Measurements from ENCODE around the gene SCFD1.

SCFD1 gene

DNA sequence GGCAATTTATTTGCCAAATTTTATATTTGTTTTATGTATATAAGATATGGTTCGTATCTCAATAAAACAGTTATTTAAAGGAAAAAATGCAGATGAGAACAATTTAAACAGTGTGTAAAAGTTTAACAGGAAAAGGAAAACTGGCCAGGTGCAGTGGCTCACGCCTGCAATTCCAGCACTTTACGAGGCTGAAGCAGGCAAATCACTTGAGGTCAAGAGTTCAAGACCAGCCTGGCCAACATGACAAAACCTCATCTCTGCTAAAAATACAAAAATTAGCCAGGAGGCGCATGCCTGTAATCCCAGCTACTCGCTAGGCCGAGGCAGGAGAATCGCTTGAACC lies 40.9 kb upstream of the SCFD1 start:
- no peaks in the 10 kb centered on the region for H3K27me3 ChIP-seq (ENCODE audit: control insufficient read depth, low read length)
- H3K9me2 ChIP-seq (replicated peaks; ENCODE audit: control insufficient read depth, low read length): no peaks in the 10 kb centered on the region
- peaks cover 4% of the 10 kb centered on the region; the same call in 1 of the 2 replicates for H3K9me3 ChIP-seq (ENCODE audit: control insufficient read depth, insufficient read depth, low read length)
- H3K27ac ChIP-seq (ENCODE audit: low read depth, low read length): no peak overlapping the region
- TF ChIP-seq EZH2phosphoT487 (IDR thresholded peaks at IDR 0.05; ENCODE audit: borderline replicate concordance, low read length): no peak
- TF ChIP-seq, protein P1, sequence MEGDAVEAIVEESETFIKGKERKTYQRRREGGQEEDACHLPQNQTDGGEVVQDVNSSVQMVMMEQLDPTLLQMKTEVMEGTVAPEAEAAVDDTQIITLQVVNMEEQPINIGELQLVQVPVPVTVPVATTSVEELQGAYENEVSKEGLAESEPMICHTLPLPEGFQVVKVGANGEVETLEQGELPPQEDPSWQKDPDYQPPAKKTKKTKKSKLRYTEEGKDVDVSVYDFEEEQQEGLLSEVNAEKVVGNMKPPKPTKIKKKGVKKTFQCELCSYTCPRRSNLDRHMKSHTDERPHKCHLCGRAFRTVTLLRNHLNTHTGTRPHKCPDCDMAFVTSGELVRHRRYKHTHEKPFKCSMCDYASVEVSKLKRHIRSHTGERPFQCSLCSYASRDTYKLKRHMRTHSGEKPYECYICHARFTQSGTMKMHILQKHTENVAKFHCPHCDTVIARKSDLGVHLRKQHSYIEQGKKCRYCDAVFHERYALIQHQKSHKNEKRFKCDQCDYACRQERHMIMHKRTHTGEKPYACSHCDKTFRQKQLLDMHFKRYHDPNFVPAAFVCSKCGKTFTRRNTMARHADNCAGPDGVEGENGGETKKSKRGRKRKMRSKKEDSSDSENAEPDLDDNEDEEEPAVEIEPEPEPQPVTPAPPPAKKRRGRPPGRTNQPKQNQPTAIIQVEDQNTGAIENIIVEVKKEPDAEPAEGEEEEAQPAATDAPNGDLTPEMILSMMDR (IDR thresholded peaks at IDR 0.05; ENCODE audit: low read depth, low read length, poor library complexity, severe bottlenecking): no peak
- peaks cover 78% of the 10 kb centered on the region for H3K36me3 ChIP-seq (ENCODE audit: control insufficient read depth, low read length)
- no peaks in the 10 kb centered on the region for H3K4me1 ChIP-seq (ENCODE audit: control insufficient read depth, low read length)
- H3K4me2 ChIP-seq (ENCODE audit: low read length): no peak overlapping the region
- H3K79me2 ChIP-seq (ENCODE audit: control insufficient read depth, low read length): peaks cover 100% of the 10 kb centered on the region
- H3F3A ChIP-seq (ENCODE audit: control insufficient read depth, insufficient read depth): no peaks in the 10 kb centered on the region
- H4K20me1 ChIP-seq (ENCODE audit: control insufficient read depth, insufficient read depth, low read depth, low read length): peaks cover 4% of the 10 kb centered on the region; the same call in 1 of the 2 replicates
- H3K4me3 ChIP-seq (ENCODE audit: low read length): no peak overlapping the region

DNA sequence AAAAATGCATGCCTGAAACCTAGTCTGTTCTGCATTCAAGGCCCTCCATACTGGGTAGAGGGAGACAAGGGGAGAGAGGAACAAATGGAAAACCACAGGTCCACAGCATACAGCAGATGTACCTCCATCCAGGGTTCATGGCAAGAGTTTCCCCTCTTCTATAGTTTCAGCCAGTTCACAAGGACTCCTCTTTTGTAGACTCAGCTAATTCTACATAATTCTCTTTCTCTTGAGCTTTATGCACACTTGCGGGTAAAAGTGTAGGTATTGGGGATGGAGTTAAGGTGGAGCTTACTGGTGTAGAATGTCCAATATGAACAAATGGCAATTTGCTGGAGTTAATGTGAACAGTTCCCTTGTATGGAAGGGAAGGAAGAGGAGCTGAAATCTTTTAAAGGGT lies 39.7 kb upstream of the SCFD1 start:
- H3K4me2 ChIP-seq (ENCODE audit: low read length): no peak overlapping the region
- no peak for TF ChIP-seq EZH2phosphoT487 (IDR thresholded peaks at IDR 0.05; ENCODE audit: borderline replicate concordance, low read length)
- TF ChIP-seq, protein P1 (IDR thresholded peaks at IDR 0.05; ENCODE audit: low read depth, low read length, poor library complexity, severe bottlenecking): no peak
- H3F3A ChIP-seq (ENCODE audit: control insufficient read depth, insufficient read depth): no peaks in the 10 kb centered on the region
- peaks cover 97% of the 10 kb centered on the region for H3K79me2 ChIP-seq (ENCODE audit: control insufficient read depth, low read length)
- H3K4me1 ChIP-seq (ENCODE audit: control insufficient read depth, low read length): no peaks in the 10 kb centered on the region
- H3K36me3 ChIP-seq (ENCODE audit: control insufficient read depth, low read length): peaks cover 81% of the 10 kb centered on the region
- H3K27me3 ChIP-seq (ENCODE audit: control insufficient read depth, low read length): no peaks in the 10 kb centered on the region
- H3K9me2 ChIP-seq (replicated peaks; ENCODE audit: control insufficient read depth, low read length): no peaks in the 10 kb centered on the region
- H4K20me1 ChIP-seq (ENCODE audit: control insufficient read depth, insufficient read depth, low read depth, low read length): peaks cover 4% of the 10 kb centered on the region; the same call in 1 of the 2 replicates
- H3K27ac ChIP-seq (ENCODE audit: low read depth, low read length): no peak overlapping the region
- peaks cover 4% of the 10 kb centered on the region; the same call in 1 of the 2 replicates for H3K9me3 ChIP-seq (ENCODE audit: control insufficient read depth, insufficient read depth, low read length)
- no peak overlapping the region for H3K4me3 ChIP-seq (ENCODE audit: low read length)

DNA sequence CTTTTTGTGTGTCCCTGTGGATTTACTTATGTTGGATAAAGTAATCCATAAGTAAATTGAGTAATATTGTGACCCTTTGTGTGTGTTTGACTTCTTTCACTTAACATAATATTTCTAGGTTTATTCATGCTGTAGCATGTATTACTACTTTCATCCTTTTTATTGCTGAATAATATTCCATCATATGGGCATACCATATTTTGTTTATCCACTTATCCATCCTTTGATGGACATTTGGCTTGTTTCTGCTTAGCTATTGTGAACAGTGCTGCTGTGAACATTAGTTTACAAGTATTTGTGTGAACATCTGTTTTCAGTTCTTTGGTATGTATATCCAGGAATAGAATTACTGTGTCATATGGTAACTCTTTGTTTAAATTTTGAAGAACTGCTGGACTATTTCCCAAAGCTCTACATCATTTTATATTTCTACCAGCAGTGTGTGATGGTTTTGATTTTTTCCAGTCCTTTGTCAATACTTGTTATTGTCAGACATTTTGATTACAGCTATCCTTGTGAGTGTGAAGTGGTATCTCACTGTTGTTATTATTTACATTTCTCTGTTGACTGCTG lies 38.0 kb upstream of the SCFD1 start:
- TF ChIP-seq EZH2phosphoT487 (IDR thresholded peaks at IDR 0.05; ENCODE audit: borderline replicate concordance, low read length): no peak
- TF ChIP-seq, protein P1 (IDR thresholded peaks at IDR 0.05; ENCODE audit: low read depth, low read length, poor library complexity, severe bottlenecking): no peak
- no peak overlapping the region for H3K4me3 ChIP-seq (ENCODE audit: low read length)
- H3K9me3 ChIP-seq (ENCODE audit: control insufficient read depth, insufficient read depth, low read length): peaks cover 4% of the 10 kb centered on the region; the same call in 1 of the 2 replicates
- H3F3A ChIP-seq (ENCODE audit: control insufficient read depth, insufficient read depth): no peaks in the 10 kb centered on the region; the same call in 1 of the 2 replicates
- no peaks in the 10 kb centered on the region for H3K4me1 ChIP-seq (ENCODE audit: control insufficient read depth, low read length)
- H3K9me2 ChIP-seq (replicated peaks; ENCODE audit: control insufficient read depth, low read length): no peaks in the 10 kb centered on the region
- no peak overlapping the region for H3K27ac ChIP-seq (ENCODE audit: low read depth, low read length)
- H3K36me3 ChIP-seq (ENCODE audit: control insufficient read depth, low read length): peaks cover 86% of the 10 kb centered on the region
- peaks cover 85% of the 10 kb centered on the region for H3K79me2 ChIP-seq (ENCODE audit: control insufficient read depth, low read length)
- no peaks in the 10 kb centered on the region for H3K27me3 ChIP-seq (ENCODE audit: control insufficient read depth, low read length)
- H3K4me2 ChIP-seq (ENCODE audit: low read length): no peak overlapping the region
- H4K20me1 ChIP-seq (ENCODE audit: control insufficient read depth, insufficient read depth, low read depth, low read length): peaks cover 4% of the 10 kb centered on the region; the same call in 1 of the 2 replicates

Data from DOHH2 (cell line).